ENCODE measurements around the gene PMEPA1. TPM values are rescaled to one million over a fixed set of nuclear protein-coding genes. Genes with fewer than 3 reads are reported as not detected.

PMEPA1 gene
- total and polyA plus RNA-seq, 4 donors: 0.61 to 1.5 (median 1.1) TPM

DNA sequence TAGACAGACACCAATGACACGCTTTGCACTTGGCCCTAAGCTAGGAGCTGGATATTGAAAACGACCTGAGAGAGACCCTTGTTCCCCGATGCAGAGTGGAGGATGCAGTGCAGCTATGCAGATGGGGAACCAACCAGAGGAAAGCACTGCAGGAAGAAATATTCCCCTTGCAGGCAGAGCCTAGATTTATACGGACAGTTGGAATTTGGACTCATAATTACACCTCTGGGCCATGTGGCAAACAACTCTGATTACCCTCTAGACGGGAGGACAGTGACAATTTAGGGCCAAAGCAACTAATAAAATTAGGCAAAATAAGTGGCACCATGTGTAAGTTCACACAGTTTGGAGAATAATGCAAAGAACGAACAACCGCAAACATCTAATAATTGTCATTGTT, 12.3 kb downstream of the PMEPA1 start (continued):
- TF ChIP-seq SP1 (IDR thresholded peaks at IDR 0.05): no peak
- TF ChIP-seq, protein P1, sequence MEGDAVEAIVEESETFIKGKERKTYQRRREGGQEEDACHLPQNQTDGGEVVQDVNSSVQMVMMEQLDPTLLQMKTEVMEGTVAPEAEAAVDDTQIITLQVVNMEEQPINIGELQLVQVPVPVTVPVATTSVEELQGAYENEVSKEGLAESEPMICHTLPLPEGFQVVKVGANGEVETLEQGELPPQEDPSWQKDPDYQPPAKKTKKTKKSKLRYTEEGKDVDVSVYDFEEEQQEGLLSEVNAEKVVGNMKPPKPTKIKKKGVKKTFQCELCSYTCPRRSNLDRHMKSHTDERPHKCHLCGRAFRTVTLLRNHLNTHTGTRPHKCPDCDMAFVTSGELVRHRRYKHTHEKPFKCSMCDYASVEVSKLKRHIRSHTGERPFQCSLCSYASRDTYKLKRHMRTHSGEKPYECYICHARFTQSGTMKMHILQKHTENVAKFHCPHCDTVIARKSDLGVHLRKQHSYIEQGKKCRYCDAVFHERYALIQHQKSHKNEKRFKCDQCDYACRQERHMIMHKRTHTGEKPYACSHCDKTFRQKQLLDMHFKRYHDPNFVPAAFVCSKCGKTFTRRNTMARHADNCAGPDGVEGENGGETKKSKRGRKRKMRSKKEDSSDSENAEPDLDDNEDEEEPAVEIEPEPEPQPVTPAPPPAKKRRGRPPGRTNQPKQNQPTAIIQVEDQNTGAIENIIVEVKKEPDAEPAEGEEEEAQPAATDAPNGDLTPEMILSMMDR (IDR thresholded peaks at IDR 0.05; ENCODE audit: low read depth, low read length, missing input control): no peak
- no peak for TF ChIP-seq FOXA2 (IDR thresholded peaks at IDR 0.05)

DNA sequence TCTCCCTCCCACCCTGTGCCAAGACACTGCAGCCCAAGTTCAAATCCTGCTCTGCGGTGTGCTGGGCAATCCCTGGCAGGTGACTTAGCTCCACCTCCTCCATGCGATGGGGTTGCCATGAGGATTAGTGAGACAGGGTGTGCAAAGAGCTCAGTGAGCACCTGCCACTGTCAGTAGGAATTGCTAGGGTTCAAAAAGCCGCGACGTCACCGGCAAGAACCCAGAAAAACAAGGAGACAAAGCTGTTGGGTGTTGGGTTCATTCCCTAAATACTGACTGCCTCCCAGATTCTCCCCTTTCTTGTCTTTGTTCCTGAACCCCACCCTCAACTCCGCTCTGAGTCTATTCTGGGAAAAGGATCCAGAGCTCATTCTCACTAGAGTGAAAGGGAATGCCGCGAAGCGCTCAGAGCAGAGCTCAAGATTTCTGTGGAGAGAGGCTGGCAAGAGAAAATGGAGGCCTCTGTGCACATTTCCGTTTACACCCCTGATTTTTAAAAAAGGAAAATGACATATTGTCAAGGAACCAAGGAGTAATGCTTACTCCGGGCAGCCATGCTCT, 13.3 kb downstream of the PMEPA1 start:
- Histone ChIP-seq H3K27me3 (ENCODE audit: control insufficient read depth in 4 of 4, insufficient read depth in 4 of 4, low read length in 3 of 4) (peaks cover 0 to 5% (median 0%) of the 10 kb centered on the region in 4 donors), H3K27ac (ENCODE audit: low read depth in 1 of 2, low read length in 2 of 2) (no peak overlapping the region), H3K4me1 (ENCODE audit: control insufficient read depth in 4 of 4, insufficient read depth in 4 of 4, low read length in 3 of 4) (no peaks in the 10 kb centered on the region), H3K9ac (ENCODE audit: low read depth in 1 of 2, low read length in 2 of 2) (no peak overlapping the region), H3K9me3 (ENCODE audit: control insufficient read depth in 4 of 4, low read length in 3 of 4) (no peaks in the 10 kb centered on the region), H3K36me3 (ENCODE audit: control insufficient read depth in 4 of 4, insufficient read depth in 3 of 4, low read depth in 1 of 4, low read length in 3 of 4) (no peaks in the 10 kb centered on the region), H3K4me3 (ENCODE audit: low read depth in 1 of 3, low read length in 3 of 3) (no peak overlapping the region)
- DNase-seq (ENCODE audit: low spot score): no peak
- 92% methylated on average over 12 of the region's 12 CpGs for WGBS
- TF ChIP-seq, protein P2, sequence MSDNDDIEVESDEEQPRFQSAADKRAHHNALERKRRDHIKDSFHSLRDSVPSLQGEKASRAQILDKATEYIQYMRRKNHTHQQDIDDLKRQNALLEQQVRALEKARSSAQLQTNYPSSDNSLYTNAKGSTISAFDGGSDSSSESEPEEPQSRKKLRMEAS (IDR thresholded peaks at IDR 0.05): no peak
- TF ChIP-seq, protein P3, sequence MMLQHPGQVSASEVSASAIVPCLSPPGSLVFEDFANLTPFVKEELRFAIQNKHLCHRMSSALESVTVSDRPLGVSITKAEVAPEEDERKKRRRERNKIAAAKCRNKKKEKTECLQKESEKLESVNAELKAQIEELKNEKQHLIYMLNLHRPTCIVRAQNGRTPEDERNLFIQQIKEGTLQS (IDR thresholded peaks at IDR 0.05): no peak
- no peak for TF ChIP-seq GABPA (IDR thresholded peaks at IDR 0.05 in 1 of 2, conservative IDR thresholded peaks at IDR 0.05 in 1 of 2)
- no peak for TF ChIP-seq HNF4A (conservative IDR thresholded peaks at IDR 0.05)
- TF ChIP-seq FOXA2 (IDR thresholded peaks at IDR 0.05): no peak
- TF ChIP-seq, protein P4, sequence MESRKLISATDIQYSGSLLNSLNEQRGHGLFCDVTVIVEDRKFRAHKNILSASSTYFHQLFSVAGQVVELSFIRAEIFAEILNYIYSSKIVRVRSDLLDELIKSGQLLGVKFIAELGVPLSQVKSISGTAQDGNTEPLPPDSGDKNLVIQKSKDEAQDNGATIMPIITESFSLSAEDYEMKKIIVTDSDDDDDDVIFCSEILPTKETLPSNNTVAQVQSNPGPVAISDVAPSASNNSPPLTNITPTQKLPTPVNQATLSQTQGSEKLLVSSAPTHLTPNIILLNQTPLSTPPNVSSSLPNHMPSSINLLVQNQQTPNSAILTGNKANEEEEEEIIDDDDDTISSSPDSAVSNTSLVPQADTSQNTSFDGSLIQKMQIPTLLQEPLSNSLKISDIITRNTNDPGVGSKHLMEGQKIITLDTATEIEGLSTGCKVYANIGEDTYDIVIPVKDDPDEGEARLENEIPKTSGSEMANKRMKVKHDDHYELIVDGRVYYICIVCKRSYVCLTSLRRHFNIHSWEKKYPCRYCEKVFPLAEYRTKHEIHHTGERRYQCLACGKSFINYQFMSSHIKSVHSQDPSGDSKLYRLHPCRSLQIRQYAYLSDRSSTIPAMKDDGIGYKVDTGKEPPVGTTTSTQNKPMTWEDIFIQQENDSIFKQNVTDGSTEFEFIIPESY (IDR thresholded peaks at IDR 0.05): no peak
- TF ChIP-seq RAD21 (IDR thresholded peaks at IDR 0.05): no peak

DNA sequence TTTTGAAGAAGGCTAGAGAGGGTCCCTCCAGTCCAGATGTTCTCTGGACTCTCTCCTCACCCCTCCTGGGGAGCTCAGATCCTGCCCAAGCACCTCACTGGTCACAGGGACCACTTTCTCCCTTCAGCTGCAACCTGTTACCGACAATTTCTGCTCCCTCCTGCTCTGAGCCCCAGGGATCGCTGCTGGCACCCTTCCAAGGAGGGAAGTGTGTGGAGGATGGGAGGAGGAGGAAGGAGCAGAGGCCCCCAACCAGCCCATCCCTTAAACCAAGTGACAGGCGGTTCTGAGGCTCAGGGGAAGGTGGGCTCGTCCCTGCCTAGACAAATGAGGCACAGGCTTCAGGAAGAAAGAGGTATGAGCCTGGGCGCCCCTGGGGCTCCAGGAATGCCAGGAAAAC, 13.9 kb downstream of the PMEPA1 start:
- no peak for DNase-seq (ENCODE audit: low spot score)
- Histone ChIP-seq H3K9me3 (ENCODE audit: control insufficient read depth in 4 of 4, low read length in 3 of 4) (no peaks in the 10 kb centered on the region), H3K36me3 (ENCODE audit: control insufficient read depth in 4 of 4, insufficient read depth in 3 of 4, low read depth in 1 of 4, low read length in 3 of 4) (no peaks in the 10 kb centered on the region), H3K27ac (ENCODE audit: low read depth in 1 of 2, low read length in 2 of 2) (no peak overlapping the region), H3K4me1 (ENCODE audit: control insufficient read depth in 4 of 4, insufficient read depth in 4 of 4, low read length in 3 of 4) (no peaks in the 10 kb centered on the region), H3K27me3 (ENCODE audit: control insufficient read depth in 4 of 4, insufficient read depth in 4 of 4, low read length in 3 of 4) (peaks cover 0 to 5% (median 0%) of the 10 kb centered on the region in 4 donors), H3K4me3 (ENCODE audit: low read depth in 1 of 3, low read length in 3 of 3) (no peak overlapping the region), H3K9ac (ENCODE audit: low read depth in 1 of 2, low read length in 2 of 2) (no peak overlapping the region)
- 60% methylated on average over 5 of the region's 5 CpGs for WGBS
- no peak for TF ChIP-seq JUND (IDR thresholded peaks at IDR 0.05)
- TF ChIP-seq RXRA (IDR thresholded peaks at IDR 0.05): no peak
- TF ChIP-seq, protein P4 (IDR thresholded peaks at IDR 0.05): no peak
- no peak for TF ChIP-seq TAF1 (conservative IDR thresholded peaks at IDR 0.05)
- TF ChIP-seq FOXA2 (IDR thresholded peaks at IDR 0.05): no peak
- no peak for TF ChIP-seq HNF4A (conservative IDR thresholded peaks at IDR 0.05)
- no peak for TF ChIP-seq SP1 (IDR thresholded peaks at IDR 0.05)
- no peak for TF ChIP-seq YY1 (IDR thresholded peaks at IDR 0.05)
- TF ChIP-seq FOXA1 (IDR thresholded peaks at IDR 0.05): no peak
- no peak for TF ChIP-seq HNF4G (IDR thresholded peaks at IDR 0.05)
- TF ChIP-seq GABPA (IDR thresholded peaks at IDR 0.05 in 1 of 2, conservative IDR thresholded peaks at IDR 0.05 in 1 of 2): no peak
- TF ChIP-seq, protein P5, sequence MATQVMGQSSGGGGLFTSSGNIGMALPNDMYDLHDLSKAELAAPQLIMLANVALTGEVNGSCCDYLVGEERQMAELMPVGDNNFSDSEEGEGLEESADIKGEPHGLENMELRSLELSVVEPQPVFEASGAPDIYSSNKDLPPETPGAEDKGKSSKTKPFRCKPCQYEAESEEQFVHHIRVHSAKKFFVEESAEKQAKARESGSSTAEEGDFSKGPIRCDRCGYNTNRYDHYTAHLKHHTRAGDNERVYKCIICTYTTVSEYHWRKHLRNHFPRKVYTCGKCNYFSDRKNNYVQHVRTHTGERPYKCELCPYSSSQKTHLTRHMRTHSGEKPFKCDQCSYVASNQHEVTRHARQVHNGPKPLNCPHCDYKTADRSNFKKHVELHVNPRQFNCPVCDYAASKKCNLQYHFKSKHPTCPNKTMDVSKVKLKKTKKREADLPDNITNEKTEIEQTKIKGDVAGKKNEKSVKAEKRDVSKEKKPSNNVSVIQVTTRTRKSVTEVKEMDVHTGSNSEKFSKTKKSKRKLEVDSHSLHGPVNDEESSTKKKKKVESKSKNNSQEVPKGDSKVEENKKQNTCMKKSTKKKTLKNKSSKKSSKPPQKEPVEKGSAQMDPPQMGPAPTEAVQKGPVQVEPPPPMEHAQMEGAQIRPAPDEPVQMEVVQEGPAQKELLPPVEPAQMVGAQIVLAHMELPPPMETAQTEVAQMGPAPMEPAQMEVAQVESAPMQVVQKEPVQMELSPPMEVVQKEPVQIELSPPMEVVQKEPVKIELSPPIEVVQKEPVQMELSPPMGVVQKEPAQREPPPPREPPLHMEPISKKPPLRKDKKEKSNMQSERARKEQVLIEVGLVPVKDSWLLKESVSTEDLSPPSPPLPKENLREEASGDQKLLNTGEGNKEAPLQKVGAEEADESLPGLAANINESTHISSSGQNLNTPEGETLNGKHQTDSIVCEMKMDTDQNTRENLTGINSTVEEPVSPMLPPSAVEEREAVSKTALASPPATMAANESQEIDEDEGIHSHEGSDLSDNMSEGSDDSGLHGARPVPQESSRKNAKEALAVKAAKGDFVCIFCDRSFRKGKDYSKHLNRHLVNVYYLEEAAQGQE (IDR thresholded peaks at IDR 0.05): no peak
- TF ChIP-seq, protein P1 (IDR thresholded peaks at IDR 0.05; ENCODE audit: low read depth, low read length, missing input control): no peak
- TF ChIP-seq EGR1 (IDR thresholded peaks at IDR 0.05; ENCODE audit: low read depth in 2 of 2): no peak
- TF ChIP-seq NR2F2 (IDR thresholded peaks at IDR 0.05): no peak
- no peak for TF ChIP-seq RAD21 (IDR thresholded peaks at IDR 0.05)
